ENCODE results near the gene RFX2. TPM values are rescaled to one million over a fixed set of nuclear protein-coding genes. Genes with fewer than 3 reads are reported as not detected.

Gene RFX2
- total and polyA plus RNA-seq, 4 donors, result 0.67 to 5.1 (median 2.8) TPM

DNA sequence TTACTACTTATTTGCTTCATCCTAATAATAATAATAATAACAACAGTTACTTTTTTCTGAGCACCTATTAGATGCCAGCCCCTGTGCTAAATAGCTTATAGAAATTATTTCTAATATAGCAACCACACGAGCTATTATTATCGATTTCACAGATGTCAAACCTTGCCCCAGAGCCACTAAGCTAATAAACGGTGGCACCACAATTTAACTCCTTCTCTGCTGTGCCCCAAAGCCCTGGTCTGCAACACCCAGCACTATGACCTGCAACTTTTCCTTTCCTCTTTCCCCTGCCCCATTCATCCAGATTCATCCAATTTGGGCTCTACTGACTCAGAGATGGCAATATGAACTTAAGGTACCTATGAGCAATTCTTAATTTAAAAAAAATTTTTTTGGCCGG, 6.4 kb downstream of the RFX2 start (continued):
- TF ChIP-seq ATF3 (IDR thresholded peaks at IDR 0.05) (no peak), HNF4G (IDR thresholded peaks at IDR 0.05) (peak; percentile 33), FOXA1 (IDR thresholded peaks at IDR 0.05) (no peak), NR2F2 (IDR thresholded peaks at IDR 0.05) (no peak), HNF4A (conservative IDR thresholded peaks at IDR 0.05) (peak; percentile 19 to 63), YY1 (IDR thresholded peaks at IDR 0.05) (no peak), FOXA2 (IDR thresholded peaks at IDR 0.05) (no peak)
- TF ChIP-seq, protein P1, sequence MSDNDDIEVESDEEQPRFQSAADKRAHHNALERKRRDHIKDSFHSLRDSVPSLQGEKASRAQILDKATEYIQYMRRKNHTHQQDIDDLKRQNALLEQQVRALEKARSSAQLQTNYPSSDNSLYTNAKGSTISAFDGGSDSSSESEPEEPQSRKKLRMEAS (IDR thresholded peaks at IDR 0.05), result no peak

DNA sequence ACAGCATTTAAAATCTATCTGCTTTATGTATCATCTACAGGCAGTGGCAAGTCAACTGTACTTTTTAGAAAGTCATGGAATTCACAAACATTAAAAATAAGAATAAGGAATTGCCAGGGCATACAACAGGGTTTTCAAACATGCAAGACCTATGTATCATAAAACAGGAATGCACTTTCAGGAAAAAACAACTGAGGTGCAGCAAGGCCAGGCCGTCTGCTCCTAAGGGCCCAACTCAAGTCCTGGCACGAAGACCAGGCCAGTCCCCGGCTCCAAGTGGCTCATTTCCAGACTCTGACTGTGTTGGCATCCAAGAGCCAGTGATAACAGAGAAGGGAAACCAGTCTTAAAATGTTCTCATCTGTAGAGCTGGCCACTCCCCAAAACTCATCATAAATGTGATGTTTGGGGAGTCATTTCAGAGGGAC, 7.1 kb downstream of the RFX2 start:
- Histone ChIP-seq H3K4me1 (ENCODE audit: control insufficient read depth in 4 of 4, insufficient read depth in 4 of 4, low read length in 3 of 4) (peaks cover 0 to 26% (median 23%) of the 10 kb centered on the region in 4 donors), H3K9ac (ENCODE audit: low read depth in 1 of 2, low read length in 2 of 2) (peak overlapping the region in 1 of 2 donors; percentile 24), H3K27me3 (ENCODE audit: control insufficient read depth in 4 of 4, insufficient read depth in 4 of 4, low read length in 3 of 4) (no peaks in the 10 kb centered on the region), H3K27ac (ENCODE audit: low read depth in 1 of 2, low read length in 2 of 2) (peak overlapping the region in 1 of 2 donors; percentile 42), H3K4me3 (ENCODE audit: low read depth in 1 of 3, low read length in 3 of 3) (no peak overlapping the region), H3K36me3 (ENCODE audit: control insufficient read depth in 4 of 4, insufficient read depth in 3 of 4, low read depth in 1 of 4, low read length in 3 of 4) (no peaks in the 10 kb centered on the region), H3K9me3 (ENCODE audit: control insufficient read depth in 4 of 4, low read length in 3 of 4) (no peaks in the 10 kb centered on the region)
- DNase-seq (ENCODE audit: low spot score), result no peak
- TF ChIP-seq, protein P2, sequence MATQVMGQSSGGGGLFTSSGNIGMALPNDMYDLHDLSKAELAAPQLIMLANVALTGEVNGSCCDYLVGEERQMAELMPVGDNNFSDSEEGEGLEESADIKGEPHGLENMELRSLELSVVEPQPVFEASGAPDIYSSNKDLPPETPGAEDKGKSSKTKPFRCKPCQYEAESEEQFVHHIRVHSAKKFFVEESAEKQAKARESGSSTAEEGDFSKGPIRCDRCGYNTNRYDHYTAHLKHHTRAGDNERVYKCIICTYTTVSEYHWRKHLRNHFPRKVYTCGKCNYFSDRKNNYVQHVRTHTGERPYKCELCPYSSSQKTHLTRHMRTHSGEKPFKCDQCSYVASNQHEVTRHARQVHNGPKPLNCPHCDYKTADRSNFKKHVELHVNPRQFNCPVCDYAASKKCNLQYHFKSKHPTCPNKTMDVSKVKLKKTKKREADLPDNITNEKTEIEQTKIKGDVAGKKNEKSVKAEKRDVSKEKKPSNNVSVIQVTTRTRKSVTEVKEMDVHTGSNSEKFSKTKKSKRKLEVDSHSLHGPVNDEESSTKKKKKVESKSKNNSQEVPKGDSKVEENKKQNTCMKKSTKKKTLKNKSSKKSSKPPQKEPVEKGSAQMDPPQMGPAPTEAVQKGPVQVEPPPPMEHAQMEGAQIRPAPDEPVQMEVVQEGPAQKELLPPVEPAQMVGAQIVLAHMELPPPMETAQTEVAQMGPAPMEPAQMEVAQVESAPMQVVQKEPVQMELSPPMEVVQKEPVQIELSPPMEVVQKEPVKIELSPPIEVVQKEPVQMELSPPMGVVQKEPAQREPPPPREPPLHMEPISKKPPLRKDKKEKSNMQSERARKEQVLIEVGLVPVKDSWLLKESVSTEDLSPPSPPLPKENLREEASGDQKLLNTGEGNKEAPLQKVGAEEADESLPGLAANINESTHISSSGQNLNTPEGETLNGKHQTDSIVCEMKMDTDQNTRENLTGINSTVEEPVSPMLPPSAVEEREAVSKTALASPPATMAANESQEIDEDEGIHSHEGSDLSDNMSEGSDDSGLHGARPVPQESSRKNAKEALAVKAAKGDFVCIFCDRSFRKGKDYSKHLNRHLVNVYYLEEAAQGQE (IDR thresholded peaks at IDR 0.05), result no peak
- TF ChIP-seq JUND (IDR thresholded peaks at IDR 0.05) (peak in 1 of 2 donors; percentile 21), FOXA1 (IDR thresholded peaks at IDR 0.05) (no peak), NR2F2 (IDR thresholded peaks at IDR 0.05) (no peak), YY1 (IDR thresholded peaks at IDR 0.05) (no peak), ATF3 (IDR thresholded peaks at IDR 0.05) (no peak), HNF4A (conservative IDR thresholded peaks at IDR 0.05) (peak in 1 of 2 donors; percentile 21), TAF1 (conservative IDR thresholded peaks at IDR 0.05) (no peak), HNF4G (IDR thresholded peaks at IDR 0.05) (no peak), GABPA (IDR thresholded peaks at IDR 0.05 in 1 of 2, conservative IDR thresholded peaks at IDR 0.05 in 1 of 2) (no peak), RAD21 (IDR thresholded peaks at IDR 0.05) (peak in 1 of 2 donors; percentile 33), EGR1 (IDR thresholded peaks at IDR 0.05; ENCODE audit: low read depth in 2 of 2) (no peak), SP1 (IDR thresholded peaks at IDR 0.05) (no peak), FOXA2 (IDR thresholded peaks at IDR 0.05) (no peak), CTCF (IDR thresholded peaks at IDR 0.05; ENCODE audit: low read depth, low read length, missing input control) (no peak), RXRA (IDR thresholded peaks at IDR 0.05) (no peak)
- TF ChIP-seq, protein P1 (IDR thresholded peaks at IDR 0.05), result no peak
- TF ChIP-seq, protein P3, sequence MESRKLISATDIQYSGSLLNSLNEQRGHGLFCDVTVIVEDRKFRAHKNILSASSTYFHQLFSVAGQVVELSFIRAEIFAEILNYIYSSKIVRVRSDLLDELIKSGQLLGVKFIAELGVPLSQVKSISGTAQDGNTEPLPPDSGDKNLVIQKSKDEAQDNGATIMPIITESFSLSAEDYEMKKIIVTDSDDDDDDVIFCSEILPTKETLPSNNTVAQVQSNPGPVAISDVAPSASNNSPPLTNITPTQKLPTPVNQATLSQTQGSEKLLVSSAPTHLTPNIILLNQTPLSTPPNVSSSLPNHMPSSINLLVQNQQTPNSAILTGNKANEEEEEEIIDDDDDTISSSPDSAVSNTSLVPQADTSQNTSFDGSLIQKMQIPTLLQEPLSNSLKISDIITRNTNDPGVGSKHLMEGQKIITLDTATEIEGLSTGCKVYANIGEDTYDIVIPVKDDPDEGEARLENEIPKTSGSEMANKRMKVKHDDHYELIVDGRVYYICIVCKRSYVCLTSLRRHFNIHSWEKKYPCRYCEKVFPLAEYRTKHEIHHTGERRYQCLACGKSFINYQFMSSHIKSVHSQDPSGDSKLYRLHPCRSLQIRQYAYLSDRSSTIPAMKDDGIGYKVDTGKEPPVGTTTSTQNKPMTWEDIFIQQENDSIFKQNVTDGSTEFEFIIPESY (IDR thresholded peaks at IDR 0.05), result no peak
- WGBS, result 23% methylated on average over 3 of the region's 3 CpGs
